Activated CD8-positive, alpha-beta memory T cell treated with anti-CD3 and anti-CD28 coated beads, Interleukin-2, amount 50 U/mL, for 48 hours (primary cell): Measurements from ENCODE around the gene CDHR2.
A peak's percentile ranks its signal among the peaks of the same experiment; 100 is the strongest.

Experiments used
- DNase-seq: peaks from one replicate; pipeline ENCODE4 v3.0.0-alpha.2; 2020

CDHR2 gene

GRCh38 chr5:176530393-176530982 lies 18.7 kb upstream of the CDHR2 start:
- no peak for DNase-seq

GRCh38 chr5:176530983-176531901 lies 17.9 kb upstream of the CDHR2 start:
- peak; percentile 71 for DNase-seq

- DNase-seq = no peak
Observed at GRCh38 chr5:176531902-176532493, 17.1 kb upstream of the CDHR2 start.

- DNase-seq = no peak
Observed at GRCh38 chr5:176532795-176533194, 16.3 kb upstream of the CDHR2 start.

- DNase-seq = no peak
Observed at GRCh38 chr5:176533390-176533789, 15.8 kb upstream of the CDHR2 start.

- DNase-seq = peak; percentile 71
Observed at GRCh38 chr5:176533894-176534611, 15.1 kb upstream of the CDHR2 start.

- no peak for DNase-seq
Observed at GRCh38 chr5:176534640-176535039, 14.5 kb upstream of the CDHR2 start.

GRCh38 chr5:176535101-176535663 lies 14.0 kb upstream of the CDHR2 start:
- no peak for DNase-seq

- peak; percentile 69 for DNase-seq
Observed at GRCh38 chr5:176535664-176536131, 13.4 kb upstream of the CDHR2 start.

- DNase-seq = peak; percentile 86
Observed at GRCh38 chr5:176536132-176536901, 12.8 kb upstream of the CDHR2 start.

GRCh38 chr5:176536902-176537553 lies 12.1 kb upstream of the CDHR2 start, which contains the start of gene RNF44:
Gene RNF44 (minus strand): TSS chr5:176537402. CDS start chr5:176532472, 4,930 bp downstream.
- DNase-seq = peak; percentile 98

GRCh38 chr5:176537554-176538229 lies 11.4 kb upstream of the CDHR2 start:
- DNase-seq = peak; percentile 96

GRCh38 chr5:176538230-176538988 lies 10.7 kb upstream of the CDHR2 start:
- DNase-seq = no peak

- DNase-seq = no peak
Observed at GRCh38 chr5:176538989-176539384, 10.2 kb upstream of the CDHR2 start.

GRCh38 chr5:176540476-176540899 lies 8.7 kb upstream of the CDHR2 start:
- no peak for DNase-seq

- no peak for DNase-seq
Observed at GRCh38 chr5:176540956-176541337, 8.2 kb upstream of the CDHR2 start.

GRCh38 chr5:176541338-176542134 lies 7.6 kb upstream of the CDHR2 start:
- peak; percentile 77 for DNase-seq

- peak; percentile 85 for DNase-seq
Observed at GRCh38 chr5:176542135-176542595, 7.0 kb upstream of the CDHR2 start.
